Activated gamma-delta T cell treated with Interleukin-2 at 50 U/mL for 16 hours (primary cell): Measurements from ENCODE around the gene SF3A1.

Source experiments
- DNase-seq: peaks from one replicate; pipeline ENCODE4 v3.0.0-alpha.2; 2020

SF3A1 gene

GRCh38 chr22:30385942-30386341 lies 29.2 kb upstream of the SF3A1 start:
- no peak for DNase-seq

GRCh38 chr22:30383061-30383460 lies 26.4 kb upstream of the SF3A1 start:
- DNase-seq, result no peak

DNA sequence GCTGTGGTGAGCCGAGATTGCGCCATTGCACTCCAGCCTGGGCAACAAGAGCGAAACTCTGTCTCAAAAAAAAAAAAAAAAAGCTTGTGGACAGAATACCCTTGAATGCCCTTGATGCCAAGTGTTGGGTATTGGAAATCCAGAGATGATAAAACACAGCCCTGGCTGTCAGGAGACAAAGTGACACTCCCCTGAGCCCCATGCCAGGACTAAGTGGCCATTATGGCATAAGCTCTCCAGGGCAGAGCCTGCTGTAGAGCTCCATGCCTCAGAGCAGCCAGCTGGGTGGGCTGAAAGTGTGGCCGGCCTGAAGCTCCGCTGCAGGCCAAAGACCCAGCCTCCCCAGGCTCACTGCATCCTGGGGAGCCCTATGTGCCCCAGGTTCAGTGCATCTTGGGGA lies 25.6 kb upstream of the SF3A1 start:
- no peak for DNase-seq

DNA sequence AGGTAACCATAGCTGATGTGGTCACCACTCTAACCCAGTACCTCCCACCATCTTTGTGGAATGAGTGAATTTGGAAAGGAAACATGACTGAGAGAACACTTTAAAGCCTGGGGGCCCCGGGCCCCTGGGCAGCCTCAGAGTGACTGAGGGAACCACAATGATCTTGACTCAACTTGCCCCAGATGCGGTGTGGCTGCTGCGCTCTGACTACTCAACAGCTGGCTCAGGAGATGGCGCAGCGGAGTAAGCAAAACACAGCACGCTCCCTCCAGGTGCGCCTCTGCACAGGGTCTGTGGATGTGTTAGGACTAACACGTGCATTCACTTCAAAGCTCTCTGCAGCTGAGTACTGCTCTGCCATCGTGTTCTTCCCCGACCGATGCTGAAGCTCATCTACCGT lies 24.6 kb upstream of the SF3A1 start:
- DNase-seq, result no peak

DNA sequence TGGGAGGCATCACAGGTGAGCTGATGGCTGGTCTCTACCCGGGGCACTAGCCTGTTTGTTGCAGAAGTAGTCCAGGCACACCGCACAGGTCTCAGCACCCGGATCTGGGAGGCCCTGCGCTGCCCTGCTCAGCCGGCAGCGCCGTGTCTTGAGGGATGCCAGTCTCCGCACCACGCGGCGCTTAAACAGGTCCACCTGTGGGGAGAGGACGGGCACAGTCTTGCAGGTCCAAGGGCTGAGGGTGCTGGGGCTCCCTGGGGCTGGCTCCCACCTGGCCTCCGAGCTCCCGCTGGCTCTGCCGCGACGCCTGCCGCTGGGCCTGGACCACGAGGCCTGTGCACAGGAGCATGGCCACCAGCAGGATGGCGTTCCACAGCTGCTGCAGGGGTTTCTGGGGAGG lies 23.3 kb upstream of the SF3A1 start:
- DNase-seq, result no peak

DNA sequence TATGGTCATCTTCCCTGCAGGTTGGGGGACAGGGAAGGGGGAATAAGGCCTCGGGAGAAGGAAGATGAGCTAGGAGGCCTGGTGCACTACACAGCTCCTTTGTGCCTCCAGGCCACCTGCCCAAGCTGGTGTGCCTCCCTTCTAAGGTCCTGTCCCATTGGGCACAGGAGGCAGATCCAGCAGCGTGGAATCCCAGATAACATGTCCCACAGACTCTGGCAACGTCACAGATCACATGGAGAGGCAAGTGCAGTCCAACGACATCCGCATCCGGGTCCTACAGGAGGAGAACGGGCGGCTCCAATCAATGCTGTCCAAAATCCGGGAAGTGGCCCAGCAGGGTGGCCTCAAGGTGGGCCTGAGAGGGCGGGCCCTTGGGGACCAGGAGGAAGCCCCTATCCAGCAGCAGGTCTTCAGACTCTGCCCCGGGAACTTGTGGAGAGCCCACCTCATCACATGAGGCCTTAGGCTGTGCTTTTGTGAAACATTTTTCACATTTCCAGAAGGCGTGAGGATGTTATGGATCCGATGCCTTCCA lies 18.7 kb upstream of the SF3A1 start:
- DNase-seq, result no peak

GRCh38 chr22:30373331-30374325 lies 16.9 kb upstream of the SF3A1 start:
- no peak for DNase-seq

- DNase-seq, result no peak
These were observed 16.2 kb upstream of the SF3A1 start for GRCh38 chr22:30372915-30373314.

- DNase-seq, result no peak
These were observed 15.3 kb upstream of the SF3A1 start for GRCh38 chr22:30371981-30372380.

DNA sequence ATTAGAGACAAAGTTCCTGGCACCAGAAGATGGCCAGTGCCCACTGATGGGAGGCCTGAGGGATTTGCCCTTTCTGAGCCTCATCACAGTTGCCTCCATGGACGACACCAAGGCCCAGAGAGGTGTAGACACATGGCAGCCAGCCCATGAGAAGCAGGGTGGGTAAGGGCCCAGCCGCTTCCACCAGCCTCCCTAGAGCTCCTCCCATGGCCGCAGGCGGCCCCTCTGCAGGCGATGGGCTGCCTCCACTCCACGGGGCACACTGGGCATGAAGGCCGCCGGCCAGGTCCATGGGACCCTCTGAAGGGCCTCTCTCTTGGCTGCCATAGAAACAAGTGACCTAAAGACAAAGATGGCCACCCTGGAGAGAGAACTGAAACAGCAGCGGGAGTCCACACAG lies 14.6 kb upstream of the SF3A1 start:
- no peak for DNase-seq

DNA sequence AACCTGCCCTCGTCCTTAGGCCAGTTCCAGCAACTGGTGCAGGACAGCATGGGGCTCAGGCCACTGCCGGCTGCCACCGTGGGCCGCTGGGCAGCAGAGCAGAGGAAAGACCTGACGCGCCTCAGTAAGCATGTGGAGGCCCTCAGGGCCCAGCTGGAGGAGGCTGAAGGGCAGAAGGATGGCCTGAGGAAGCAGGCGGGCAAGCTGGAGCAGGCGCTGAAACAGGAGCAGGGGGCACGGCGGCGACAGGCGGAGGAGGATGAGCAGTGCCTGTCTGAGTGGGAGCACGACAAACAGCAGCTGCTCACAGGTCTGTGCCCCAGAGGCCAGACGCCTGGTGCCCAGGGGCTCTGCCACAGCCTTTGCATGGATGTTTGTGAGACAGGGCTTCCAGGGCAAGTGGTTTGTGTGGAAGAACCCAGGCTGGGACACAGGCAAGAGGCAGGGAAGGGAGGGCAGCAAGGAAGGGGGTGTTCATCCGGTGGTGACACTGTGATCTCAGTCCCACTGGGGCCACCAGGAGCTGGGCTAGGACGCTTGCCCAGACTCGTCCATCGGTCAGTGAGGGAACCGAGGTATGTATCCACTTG lies 14.0 kb upstream of the SF3A1 start:
- no peak for DNase-seq

GRCh38 chr22:30368420-30368819 lies 11.7 kb upstream of the SF3A1 start:
- no peak for DNase-seq

DNA sequence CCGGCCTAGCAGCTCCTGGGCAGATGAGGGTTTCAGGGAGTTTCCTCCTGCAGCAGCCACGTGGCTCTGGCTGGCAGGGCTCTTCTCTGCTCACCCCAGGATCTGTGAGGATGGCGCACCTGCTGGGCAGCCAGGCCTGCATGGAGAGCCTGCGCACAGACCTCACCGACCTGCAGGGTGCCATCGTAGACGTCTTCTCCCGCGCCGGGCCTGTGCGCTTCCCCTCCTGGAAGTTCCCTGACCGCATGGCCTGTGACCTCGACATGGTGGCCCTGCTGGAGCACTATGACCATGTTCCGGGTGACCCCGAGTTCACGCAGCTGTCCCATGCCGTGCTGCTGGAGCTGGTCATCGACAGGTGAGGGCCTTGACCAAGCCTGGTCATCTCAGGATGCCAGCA lies 9.2 kb upstream of the SF3A1 start:
- DNase-seq, result no peak

- DNase-seq, result no peak
These were observed 6.1 kb upstream of the SF3A1 start for GRCh38 chr22:30362651-30363281.

DNA sequence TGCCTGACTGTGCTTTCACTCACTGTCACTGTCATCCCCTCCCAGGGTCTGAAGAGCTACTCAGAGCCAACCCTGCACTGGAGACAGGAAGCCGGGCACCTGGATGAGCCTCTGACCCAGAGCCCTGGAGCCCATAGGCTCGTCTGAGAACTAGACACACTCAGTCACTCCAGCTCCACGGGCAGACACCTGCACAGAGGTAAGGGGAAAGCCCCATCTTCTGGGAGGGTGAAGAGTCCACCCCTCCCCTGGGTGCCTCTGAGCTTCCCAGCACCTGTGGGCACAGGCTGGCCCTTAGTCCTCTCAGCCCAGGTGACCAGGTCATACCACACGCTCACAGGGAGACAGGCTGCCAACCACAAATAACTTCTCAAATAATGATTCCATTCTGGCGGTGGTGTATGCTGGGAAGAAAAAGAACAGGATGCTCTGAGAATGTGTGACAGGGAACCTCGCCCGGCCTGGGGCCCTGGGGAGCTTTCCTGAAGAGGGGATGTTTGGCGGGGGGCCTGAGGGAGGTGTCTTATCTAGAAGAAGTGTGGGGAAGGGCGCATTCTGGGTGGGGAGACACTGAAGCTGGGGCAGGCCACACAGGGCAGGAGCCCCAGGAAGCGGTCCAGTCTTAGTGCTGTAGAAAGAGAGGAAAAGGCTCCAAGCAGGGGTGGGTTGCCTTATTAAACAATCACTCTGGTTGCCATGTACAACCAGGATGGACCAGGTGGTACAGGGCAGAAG lies 5.4 kb upstream of the SF3A1 start:
- no peak for DNase-seq

- no peak for DNase-seq
These were observed 1.8 kb upstream of the SF3A1 start for GRCh38 chr22:30358541-30358940.

- DNase-seq, result no peak
These were observed 1.0 kb upstream of the SF3A1 start for GRCh38 chr22:30357650-30358215.

- DNase-seq, result no peak
These were observed 509 bp upstream of the SF3A1 start for GRCh38 chr22:30357236-30357570.

DNA sequence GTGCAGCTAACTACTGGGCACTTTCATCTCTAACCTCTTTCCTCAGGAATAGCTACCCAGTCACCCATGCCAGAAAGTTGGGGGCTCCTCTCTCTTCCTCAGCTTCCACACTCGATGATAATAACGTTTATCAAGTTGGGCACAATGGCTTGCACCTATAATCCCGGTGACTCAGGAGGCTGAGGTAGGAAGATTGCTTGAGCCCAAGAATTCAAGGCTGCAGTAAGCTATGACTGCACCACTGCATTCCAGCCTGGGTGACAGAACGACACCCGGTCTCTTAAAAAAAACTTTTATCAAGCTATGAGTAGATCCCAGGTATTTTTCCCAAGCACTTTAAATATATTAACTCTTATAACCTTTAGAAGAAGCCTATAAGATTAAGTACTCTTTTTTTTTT lies 2.0 kb downstream of the SF3A1 start:
- no peak for DNase-seq

- DNase-seq, result no peak
These were observed 5.5 kb downstream of the SF3A1 start for GRCh38 chr22:30351226-30351625.

GRCh38 chr22:30348809-30349208 lies 7.9 kb downstream of the SF3A1 start:
- DNase-seq, result no peak

DNA sequence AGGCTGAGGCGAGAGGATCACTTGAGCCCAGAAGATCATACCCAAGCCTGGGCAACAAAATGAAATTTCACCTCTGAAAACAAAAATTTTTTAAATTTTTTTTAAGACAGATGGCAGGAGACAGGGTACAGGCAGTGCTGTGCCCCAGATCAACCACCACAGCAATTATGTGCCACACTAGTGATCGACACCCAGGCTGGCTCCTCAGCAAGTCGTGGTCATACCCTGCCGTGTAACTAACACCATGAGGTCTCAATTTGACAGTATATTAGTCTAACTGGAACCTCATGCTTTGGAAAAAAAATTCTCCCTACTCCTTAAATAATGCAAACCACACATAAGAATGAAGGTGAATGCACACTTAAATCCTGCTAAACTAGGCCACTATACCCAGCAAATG lies 8.3 kb downstream of the SF3A1 start:
- no peak for DNase-seq
